Midbrain (tissue), 1 donor: Measurements from ENCODE around the gene CTXN2.

Experiments
- DNase-seq: peaks from one replicate; lab custom pipeline; 2025; lab: John Stamatoyannopoulos, UW

Gene CTXN2

DNA sequence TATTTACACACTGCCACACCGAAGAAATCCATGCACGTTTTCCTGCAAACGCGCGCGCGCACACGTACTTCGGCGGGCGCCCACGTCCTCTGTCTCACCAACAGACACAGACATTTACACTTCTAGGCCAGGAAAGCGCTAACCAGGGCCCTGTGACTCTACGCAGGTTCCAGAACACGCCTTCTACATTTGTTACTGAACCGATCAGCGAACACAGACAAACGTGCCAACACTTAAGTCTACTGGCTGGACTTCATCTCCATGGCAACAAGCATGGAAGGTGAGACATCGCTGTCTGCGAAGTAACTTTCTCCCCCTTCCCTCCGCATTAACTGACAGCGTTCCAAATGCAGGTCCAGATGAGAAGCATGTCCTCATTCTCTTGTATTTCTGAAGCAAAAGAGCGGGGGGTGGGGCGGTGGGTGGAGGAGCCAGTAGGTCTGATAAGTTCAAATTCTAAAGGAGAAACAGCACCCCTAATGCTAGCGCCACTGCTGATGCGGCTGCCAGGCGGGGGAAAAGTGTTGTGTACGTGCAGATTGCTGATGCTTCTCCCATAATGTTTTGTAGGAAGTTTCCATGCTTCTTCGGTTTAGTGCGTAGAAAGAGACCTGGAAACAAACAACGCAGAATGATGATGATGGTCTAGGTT lies at the start of gene CTXN2:
TSS of gene CTXN2 (plus strand) at position 92 of the 652 bp plus-strand sequence. CDS start 9,636 bp downstream, outside the sequence.
- peak; percentile 16 for DNase-seq

DNA sequence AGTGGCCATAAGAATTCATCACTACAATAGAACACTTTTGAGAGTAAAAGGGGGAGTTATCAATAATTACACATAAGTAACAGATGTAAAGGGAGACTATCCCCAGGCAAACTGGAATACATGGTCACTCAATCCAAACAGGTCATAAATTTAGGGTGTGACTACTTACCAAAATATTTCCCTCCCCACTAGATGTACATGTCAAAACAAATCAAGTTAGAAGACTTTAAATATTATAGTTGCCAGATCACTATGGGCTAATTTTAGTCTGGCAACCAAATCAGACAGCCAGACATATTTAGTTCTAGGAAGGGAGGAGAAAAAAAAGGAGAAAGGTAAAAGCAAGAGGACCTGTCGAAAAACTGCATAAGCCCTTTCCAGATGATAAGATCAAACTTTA lies 47.6 kb upstream of the CTXN2 start:
- DNase-seq, result no peak

- no peak for DNase-seq
Measured at GRCh38 chr15:48144889-48145288, 46.6 kb upstream of the CTXN2 start.

DNA sequence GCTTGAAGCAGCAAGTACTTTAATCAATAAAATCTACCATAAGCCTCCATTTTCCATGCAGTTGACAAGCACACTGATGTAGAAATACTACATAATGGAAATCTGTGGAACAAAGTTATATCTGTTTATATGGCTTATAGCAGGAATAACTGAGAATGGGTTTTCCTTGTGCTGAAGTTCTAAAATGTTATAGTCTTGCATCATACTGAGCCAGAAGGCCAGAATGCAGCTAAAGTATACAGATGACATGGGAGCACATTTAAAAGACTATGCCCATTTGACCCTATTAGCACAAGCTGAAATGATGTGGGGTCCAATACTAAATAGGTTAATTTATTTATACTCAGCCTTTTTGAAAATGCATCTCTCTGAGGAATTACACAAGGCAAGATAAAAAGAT lies 45.5 kb upstream of the CTXN2 start:
- no peak for DNase-seq

GRCh38 chr15:48147358-48147757 lies 44.1 kb upstream of the CTXN2 start:
- DNase-seq, result no peak

- DNase-seq, result no peak
Measured at GRCh38 chr15:48149858-48150257, 41.6 kb upstream of the CTXN2 start.

GRCh38 chr15:48153526-48153925 lies 37.9 kb upstream of the CTXN2 start:
- no peak for DNase-seq

DNA sequence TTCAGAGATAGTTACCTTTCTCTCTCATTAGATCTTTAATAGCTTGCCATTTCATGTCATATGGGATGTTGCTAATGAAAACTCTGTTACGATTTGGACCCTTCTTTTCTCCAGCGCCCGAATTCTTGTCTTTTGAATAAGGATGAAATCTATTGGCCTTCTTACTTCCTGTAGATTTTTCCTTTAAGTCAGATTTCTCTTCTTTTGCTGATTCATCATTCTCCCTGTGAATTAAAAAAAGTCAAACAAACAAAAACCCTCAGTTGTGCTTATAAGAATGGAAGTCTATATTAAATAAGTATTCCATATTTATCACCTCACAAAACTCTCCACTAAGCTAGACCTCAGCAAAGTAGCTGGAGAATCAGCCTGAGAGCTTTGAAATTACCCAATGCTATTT lies 22.8 kb upstream of the CTXN2 start:
- DNase-seq, result no peak

- DNase-seq, result no peak
Measured at GRCh38 chr15:48170981-48171380, 20.5 kb upstream of the CTXN2 start.

DNA sequence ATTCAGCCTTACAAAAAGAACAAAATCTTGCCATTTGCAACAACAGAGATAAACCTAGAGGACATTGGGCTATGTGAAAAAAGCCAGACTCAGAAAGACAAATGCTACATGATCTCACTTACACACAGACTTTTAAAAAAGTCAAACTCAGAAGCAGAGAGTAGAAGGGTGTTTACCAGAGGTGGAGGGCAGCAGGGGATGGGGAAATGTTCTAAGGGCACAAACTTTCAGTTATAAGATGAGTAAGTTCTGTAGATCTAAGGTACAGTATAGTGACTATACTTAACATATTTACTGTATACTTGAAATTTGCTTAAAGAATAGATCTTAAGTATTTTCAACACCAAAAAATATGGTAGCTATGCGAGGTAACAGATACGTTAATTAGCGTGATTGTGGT lies 16.3 kb upstream of the CTXN2 start:
- no peak for DNase-seq

GRCh38 chr15:48176112-48176511 lies 15.4 kb upstream of the CTXN2 start:
- DNase-seq, result no peak

GRCh38 chr15:48176957-48177356 lies 14.5 kb upstream of the CTXN2 start:
- DNase-seq, result peak; percentile 15

- peak; percentile 29 for DNase-seq
Measured at GRCh38 chr15:48177383-48177765, 14.1 kb upstream of the CTXN2 start.

GRCh38 chr15:48177766-48178647 lies 13.5 kb upstream of the CTXN2 start, which contains the start of gene MYEF2:
Gene MYEF2, minus strand, starts transcription at chr15:48178295. Its CDS starts 58 bp downstream, at chr15:48178237.
- DNase-seq, result peak; percentile 55

- no peak for DNase-seq
Measured at GRCh38 chr15:48178648-48178931, 12.9 kb upstream of the CTXN2 start.

GRCh38 chr15:48182749-48183148 lies 8.7 kb upstream of the CTXN2 start:
- no peak for DNase-seq

DNA sequence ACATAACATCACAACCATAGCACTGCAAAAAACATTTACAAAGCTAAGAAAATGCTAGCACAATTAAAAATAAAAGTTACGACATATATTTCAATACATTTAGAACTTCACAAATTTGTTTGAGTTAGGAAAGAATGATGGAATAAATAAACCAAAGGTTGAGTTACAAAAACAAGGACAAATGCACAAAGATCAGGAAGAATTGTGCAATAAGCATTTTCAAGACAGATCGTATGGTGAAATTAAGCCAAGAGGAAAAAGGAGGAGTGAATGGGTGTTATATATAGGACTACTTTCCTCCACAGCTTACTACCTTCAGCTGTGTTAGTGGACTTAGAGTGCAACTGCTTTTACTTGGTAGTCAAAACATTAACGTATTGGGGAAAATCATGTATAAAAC lies 5.9 kb upstream of the CTXN2 start:
- no peak for DNase-seq

DNA sequence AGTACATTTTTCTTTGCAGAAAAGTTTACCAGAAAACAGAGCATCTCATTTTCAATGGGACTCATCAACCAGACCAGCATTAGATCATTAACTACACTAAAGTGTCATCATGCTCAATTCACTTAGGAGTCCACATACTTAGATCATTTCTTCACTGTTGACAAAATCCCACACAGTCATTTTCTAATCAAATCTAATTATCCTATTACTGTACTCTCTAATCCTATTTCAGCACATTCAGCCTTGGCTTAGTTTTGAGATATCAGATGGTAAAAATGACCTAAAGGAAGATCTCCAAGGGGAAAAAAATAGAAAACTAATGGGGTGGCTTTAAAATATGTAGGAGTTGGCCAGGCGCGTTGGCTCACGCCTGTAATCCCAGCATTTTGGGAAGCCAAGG lies 5.2 kb upstream of the CTXN2 start:
- no peak for DNase-seq

DNA sequence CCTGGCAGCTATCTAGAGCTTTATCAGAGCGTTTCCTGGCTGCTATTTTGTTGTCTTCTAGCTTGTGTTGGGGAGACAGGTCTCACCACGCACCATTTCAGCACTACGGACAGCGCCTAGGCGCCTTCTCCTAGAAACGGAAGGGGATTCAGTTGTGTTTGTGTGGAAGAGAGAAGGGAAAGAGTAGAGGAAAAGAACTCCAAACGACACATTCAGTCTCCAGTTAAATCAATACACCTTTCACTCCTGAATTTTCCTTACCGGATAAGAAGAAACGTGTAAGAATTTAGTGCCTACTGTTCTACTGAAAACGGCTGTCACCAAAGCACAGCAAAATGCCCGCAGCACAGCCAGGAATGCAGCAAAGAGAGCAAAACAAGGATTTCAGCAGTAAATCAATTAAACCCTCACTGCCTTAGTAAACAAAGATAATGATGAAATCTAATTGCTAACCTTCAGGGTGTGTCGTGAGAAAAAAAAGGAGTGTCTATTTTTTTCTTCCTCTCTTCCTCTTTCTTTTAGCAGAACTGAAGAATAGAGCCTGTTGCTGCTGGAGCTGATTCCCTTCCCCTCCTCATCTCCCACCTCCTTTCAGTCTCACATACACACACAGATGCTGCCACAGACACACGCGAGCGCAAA lies 412 bp upstream of the CTXN2 start:
- peak; percentile 59 for DNase-seq

- no peak for DNase-seq
Measured at GRCh38 chr15:48202068-48202467, 10.6 kb downstream of the CTXN2 start.

DNA sequence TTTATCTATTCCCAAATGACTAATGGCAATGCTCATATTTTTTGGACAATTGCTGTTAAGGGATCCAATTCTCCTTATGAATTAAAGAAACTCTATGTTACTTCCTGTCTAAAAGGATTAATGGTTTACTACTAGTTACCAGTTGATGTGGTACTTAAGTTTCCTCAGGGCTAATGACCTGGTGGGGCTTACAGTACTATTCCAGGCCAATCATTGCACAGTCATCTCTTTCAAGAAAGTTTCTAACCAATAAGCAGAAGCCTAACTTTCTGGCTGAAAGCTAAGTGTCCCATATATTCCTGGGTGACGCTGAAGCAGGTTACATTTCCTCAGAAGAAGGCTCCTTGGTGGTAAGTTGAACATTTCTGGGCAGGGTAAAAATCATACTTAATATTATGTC lies 14.5 kb downstream of the CTXN2 start, which contains the start of gene SLC12A1:
TSS of gene SLC12A1 (plus strand) at position 322 of the 400 bp plus-strand sequence. CDS start 1,418 bp downstream, outside the sequence.
- no peak for DNase-seq

GRCh38 chr15:48221261-48221660 lies 29.8 kb downstream of the CTXN2 start:
- DNase-seq, result no peak

DNA sequence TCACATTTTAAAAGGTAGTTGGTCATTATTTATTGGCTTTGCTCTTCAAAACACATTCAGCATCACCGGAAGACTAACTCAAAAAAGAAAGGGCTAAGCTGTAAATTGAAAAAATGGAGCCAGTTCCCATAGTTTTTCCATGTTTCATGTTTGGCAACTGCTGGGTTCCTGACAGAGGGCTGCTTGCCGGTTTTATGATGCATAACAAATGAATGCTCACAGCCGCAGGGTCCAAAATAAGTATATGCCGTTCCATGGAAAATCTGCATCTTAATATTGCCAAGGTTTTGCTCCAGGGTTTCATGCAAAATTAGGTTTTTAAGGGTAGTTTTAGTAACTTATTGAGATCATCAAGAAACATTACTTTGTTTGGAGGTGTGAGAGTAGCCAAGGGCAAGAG lies 30.4 kb downstream of the CTXN2 start:
- no peak for DNase-seq
